ENCODE measurements around the gene AMMECR1.

Gene AMMECR1

DNA sequence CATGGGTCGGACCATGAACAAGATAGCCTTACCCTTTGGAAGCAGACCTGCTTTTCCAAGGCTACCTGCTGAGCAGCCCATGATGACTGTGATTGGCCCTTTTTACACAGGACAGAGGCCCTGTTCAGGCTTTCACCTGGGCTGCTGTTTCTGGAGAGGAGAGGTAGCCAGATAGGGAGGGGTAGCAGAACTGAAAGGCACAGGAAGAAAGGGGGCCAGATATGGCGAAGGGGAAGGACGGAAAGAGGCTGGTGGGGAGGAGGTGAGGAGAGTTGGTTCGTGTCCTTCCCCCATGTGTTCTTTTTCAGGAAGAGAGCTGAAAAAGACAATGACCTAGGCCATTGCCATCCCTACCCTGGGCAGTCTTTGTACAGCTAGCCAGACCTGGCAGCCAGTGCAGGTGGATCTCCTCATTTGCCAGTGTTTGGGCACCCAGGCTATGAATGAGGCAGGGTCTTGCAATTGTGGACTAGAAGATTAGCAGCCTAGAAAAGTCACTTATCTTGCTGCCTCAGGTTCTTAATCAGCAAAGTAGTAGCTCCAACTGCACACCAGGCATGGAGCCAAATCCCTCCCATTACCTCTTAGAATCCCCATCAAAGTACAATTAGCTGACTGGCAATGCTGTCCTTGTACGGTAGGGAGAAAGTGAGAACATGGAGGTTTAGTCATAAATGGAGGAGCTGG lies 139.6 kb downstream of the AMMECR1 start:
- DNase-seq (ENCODE audit: low read depth), result no peak
- no peak overlapping the region for H3K4me3 ChIP-seq (replicated peaks; ENCODE audit: low read depth, low read length)
- TF ChIP-seq, protein P1, sequence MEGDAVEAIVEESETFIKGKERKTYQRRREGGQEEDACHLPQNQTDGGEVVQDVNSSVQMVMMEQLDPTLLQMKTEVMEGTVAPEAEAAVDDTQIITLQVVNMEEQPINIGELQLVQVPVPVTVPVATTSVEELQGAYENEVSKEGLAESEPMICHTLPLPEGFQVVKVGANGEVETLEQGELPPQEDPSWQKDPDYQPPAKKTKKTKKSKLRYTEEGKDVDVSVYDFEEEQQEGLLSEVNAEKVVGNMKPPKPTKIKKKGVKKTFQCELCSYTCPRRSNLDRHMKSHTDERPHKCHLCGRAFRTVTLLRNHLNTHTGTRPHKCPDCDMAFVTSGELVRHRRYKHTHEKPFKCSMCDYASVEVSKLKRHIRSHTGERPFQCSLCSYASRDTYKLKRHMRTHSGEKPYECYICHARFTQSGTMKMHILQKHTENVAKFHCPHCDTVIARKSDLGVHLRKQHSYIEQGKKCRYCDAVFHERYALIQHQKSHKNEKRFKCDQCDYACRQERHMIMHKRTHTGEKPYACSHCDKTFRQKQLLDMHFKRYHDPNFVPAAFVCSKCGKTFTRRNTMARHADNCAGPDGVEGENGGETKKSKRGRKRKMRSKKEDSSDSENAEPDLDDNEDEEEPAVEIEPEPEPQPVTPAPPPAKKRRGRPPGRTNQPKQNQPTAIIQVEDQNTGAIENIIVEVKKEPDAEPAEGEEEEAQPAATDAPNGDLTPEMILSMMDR (IDR thresholded peaks at IDR 0.05; ENCODE audit: low read length, missing control alignments), result no peak

DNA sequence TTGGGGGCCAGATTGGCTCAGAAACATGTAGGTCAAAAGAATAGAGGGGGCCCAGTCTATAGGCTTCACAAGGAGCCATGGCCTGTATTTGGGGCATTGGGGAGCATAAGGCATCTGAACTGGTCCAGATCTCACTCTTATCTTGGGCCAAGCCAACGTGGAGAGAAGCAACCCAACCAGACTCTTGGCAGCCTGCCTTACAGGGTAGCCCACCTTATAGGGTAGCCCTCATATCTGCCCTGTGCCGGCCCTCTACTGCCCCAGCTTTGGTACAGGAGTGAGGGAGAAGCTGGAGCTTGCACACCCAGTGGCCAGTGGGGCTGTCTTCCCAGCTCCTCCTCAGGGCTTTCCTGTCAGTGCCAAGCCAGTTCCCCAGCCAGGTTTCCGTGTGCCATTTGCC lies 142.2 kb downstream of the AMMECR1 start:
- DNase-seq (ENCODE audit: low read depth), result no peak
- TF ChIP-seq, protein P1 (IDR thresholded peaks at IDR 0.05; ENCODE audit: low read length, missing control alignments), result no peak
- no peak overlapping the region for H3K4me3 ChIP-seq (replicated peaks; ENCODE audit: low read depth, low read length)

DNA sequence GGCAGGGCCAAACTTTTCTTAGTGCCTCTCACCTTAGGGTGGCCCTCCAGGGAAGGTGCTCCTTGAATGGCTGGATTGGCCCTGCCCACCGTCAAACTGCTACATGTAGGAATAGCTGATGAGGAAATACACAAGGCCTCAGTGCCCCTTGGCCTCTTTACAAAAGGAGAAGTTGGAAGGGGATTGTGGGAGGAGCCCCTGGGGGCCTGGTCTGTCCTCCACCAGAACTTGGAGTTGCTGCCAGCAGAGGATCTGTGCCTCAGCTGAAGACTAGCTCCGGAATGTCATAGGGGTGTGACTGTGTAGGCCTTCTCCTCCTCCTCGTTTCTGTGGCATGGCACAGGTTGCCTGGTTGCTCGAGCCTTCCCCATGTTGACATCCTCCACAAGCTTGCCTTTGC lies 142.7 kb downstream of the AMMECR1 start:
- H3K4me3 ChIP-seq (replicated peaks; ENCODE audit: low read depth, low read length), result no peak overlapping the region
- no peak for DNase-seq (ENCODE audit: low read depth)
- TF ChIP-seq, protein P1 (IDR thresholded peaks at IDR 0.05; ENCODE audit: low read length, missing control alignments), result no peak

DNA sequence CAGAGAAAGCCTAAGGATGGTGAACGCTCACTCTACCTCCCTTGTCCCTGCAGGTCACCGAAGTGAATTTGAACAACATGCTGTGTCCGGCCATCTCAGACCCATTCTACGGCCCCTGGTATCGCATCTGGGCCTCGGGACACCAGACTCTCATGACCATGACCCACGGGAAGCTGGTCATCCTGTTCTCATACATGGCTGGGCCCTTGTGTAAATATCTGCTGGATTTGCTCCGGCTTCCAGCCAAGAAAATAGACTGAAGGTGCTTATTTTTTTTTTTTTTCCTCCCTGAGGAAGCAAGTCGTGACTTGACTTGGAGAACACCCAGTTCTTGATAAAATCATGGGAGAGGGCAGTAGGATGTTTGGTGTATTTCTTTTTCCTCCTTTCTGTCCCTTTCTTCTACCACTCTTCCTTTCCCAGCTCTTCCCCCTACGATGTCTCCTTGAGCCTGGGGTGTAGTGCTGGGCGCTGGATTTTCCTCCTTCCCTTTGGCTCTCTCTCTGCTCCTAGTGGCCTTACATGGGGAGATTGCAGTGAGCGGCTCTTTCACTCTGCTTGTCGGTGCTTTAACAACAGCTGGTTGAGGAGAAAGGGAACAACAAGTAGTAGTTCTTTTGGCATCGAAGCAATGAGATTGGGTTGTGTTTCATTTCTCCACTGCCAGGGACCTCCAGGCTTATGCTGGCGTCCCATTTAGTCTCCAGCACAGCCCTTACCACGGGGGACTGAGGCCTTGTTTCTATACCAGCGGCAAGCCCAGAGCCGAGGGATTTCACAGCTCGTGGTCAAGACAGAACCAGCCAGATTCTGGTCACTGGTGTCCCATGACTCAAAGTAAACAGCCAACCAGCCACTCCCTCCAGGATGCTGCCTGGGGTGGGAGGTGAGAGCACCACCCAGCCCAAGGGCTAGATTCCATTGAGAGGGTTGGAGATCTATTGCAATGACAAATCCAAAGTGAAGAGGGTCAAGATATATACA lies 144.4 kb downstream of the AMMECR1 start:
- no peak overlapping the region for H3K4me3 ChIP-seq (replicated peaks; ENCODE audit: low read depth, low read length)

DNA sequence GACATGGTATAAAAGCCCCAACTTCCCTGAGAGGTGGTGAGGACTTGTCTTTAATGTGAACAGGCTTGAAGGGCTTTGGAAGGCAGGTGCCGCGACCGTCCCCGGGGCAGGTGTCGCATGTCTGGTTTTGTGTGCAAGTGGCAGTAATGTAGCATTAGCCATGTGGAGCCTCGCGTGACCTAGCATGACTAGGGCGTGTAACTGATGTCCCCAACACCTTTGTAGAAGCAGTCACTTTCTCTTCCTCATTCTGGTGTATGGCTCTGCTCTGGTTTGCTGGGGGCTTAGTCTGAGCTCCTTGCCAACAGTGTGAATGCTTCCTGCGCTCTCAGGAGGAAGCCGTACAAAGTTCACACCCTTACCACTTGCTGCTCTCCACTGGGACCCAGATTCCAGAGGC lies 145.7 kb downstream of the AMMECR1 start:
- no peak for DNase-seq (ENCODE audit: low read depth)
- TF ChIP-seq, protein P1 (IDR thresholded peaks at IDR 0.05; ENCODE audit: low read length, missing control alignments), result no peak
- no peak overlapping the region for H3K4me3 ChIP-seq (replicated peaks; ENCODE audit: low read depth, low read length)

More for the DNA sequence above, 144.4 kb downstream of the AMMECR1 start:
- no peak for DNase-seq (ENCODE audit: low read depth)
- TF ChIP-seq, protein P1 (IDR thresholded peaks at IDR 0.05; ENCODE audit: low read length, missing control alignments), result no peak

DNA sequence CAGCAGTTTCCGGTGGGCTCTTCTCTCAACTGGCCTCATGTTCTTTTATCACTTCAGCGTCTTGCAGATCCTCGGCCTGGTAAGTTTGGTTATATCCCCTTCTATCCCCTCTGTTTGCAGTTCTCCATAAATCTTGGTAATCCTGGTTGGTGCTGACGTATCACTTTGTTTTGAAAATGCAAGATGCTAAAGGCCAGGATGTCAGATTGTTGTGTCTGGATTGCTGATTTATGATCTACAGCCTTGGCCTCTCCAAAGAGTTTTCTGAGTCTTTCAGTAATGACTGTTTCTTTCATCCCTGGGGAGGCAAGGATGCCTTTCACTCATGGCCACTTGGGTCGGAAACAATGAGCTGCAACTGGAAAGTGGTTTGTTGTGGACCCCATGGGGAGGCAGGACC lies 146.4 kb downstream of the AMMECR1 start:
- DNase-seq (ENCODE audit: low read depth), result no peak
- TF ChIP-seq, protein P1 (IDR thresholded peaks at IDR 0.05; ENCODE audit: low read length, missing control alignments), result no peak
- H3K4me3 ChIP-seq (replicated peaks; ENCODE audit: low read depth, low read length), result no peak overlapping the region

Measured in fibroblast of pulmonary artery (primary cell).